Cardiac muscle cell (in vitro differentiated cells and primary cell): ENCODE measurements around the gene C19orf33. TPM values are rescaled to one million over a fixed set of nuclear protein-coding genes. Genes with fewer than 3 reads are reported as not detected.
A peak's percentile ranks its signal among the peaks of the same experiment; 100 is the strongest.

ENCODE experiments used
- DNase-seq, 2 donors: peaks; one replicate each; pipeline versions ENCODE4 v3.0.0 to v3.0.0-alpha.2; 2010 to 2017; ENCODE audit warnings: low read depth in 1 of 2, low spot score in 1 of 2
- H3K27ac ChIP-seq: fragments of 200-600 bp; sonication (generic); 2 replicates; pipeline ENCODE4 v1.5.1; 2016
- H3K27me3 ChIP-seq: fragments of 200-600 bp; sonication (generic); 2 replicates; pipeline ENCODE4 v1.6.0; 2016; ENCODE audit warnings: control low read depth
- H3K36me3 ChIP-seq: fragments of 200-600 bp; sonication (generic); 2 replicates; pipeline ENCODE4 v1.5.1; 2016; ENCODE audit warnings: control low read depth
- H3K4me1 ChIP-seq: fragments of 200-600 bp; sonication (generic); 2 replicates; pipeline ENCODE4 v1.8.1; 2017; ENCODE audit warnings: low read depth, mild to moderate bottlenecking, mixed run types
- H3K4me3 ChIP-seq: fragments of 200-600 bp; sonication (generic); 2 replicates; pipeline ENCODE4 v1.5.1; 2016; ENCODE audit warnings: mild to moderate bottlenecking
- H3K9me3 ChIP-seq: fragments of 200-600 bp; sonication (generic); 2 replicates; pipeline ENCODE4 v1.5.1; 2017; ENCODE audit warnings: low read depth, mild to moderate bottlenecking, control low read depth
- CTCF ChIP-seq: IDR thresholded peaks from 2 replicates; pipeline ENCODE4 v1.5.1; 2012; ENCODE audit warnings: low read depth, mild to moderate bottlenecking, low read length
- polyA plus RNA-seq: library from polyadenylated mRNA; unstranded; fragments of >200 nt; fragmentation: Nextera tagmentation; extraction: Ambion mirVana; gene quantifications from 2 replicates; pipeline ENCODE4 v1.2.1, GENCODE V29; 2016
- total RNA-seq: library from RNA; depleted of rRNA; stranded (reverse); fragments of >200 nt; gene quantifications from 2 replicates; pipeline ENCODE4 v1.2.3, GENCODE V29; 2016

Gene C19orf33
- total and polyA plus RNA-seq, 2 experiments from 2014 or later = 0.77 to 2.7 TPM

DNA sequence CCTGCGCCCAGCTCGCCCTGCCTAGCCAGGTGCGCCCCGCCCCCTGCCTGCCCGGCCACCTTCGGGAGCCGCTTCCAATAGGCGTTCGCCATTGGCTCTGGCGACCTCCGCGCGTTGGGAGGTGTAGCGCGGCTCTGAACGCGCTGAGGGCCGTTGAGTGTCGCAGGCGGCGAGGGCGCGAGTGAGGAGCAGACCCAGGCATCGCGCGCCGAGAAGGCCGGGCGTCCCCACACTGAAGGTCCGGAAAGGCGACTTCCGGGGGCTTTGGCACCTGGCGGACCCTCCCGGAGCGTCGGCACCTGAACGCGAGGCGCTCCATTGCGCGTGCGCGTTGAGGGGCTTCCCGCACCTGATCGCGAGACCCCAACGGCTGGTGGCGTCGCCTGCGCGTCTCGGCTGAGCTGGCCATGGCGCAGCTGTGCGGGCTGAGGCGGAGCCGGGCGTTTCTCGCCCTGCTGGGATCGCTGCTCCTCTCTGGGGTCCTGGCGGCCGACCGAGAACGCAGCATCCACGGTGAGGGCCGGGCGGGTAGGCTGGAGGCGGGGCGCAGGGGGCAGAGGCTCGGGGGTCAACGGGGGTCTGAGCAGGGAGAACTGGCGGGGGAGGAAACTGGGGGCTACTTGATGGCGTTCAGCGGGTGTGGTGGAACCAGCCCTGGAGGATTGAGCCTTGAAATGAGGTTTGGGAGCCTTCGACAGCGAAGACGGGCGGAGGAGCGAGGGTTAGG is 39.4 kb upstream of the C19orf33 start, which contains the start of gene SPINT2:
SPINT2 (plus strand) TSS at position 88 of the 727 bp plus-strand sequence; CDS start at position 408, 320 bp downstream.
- no peaks in the 10 kb centered on the region for H3K9me3 ChIP-seq
- peaks cover 29% of the 10 kb centered on the region for H3K4me1 ChIP-seq
- peak within 1 kb of the TSS; percentile 87 for H3K27ac ChIP-seq
- peak within 1 kb of the TSS; percentile 49 for H3K4me3 ChIP-seq
- TF ChIP-seq CTCF = no peak
- peak in 1 of 2 donors; percentile 89 for DNase-seq
- H3K36me3 ChIP-seq = no peaks in the 10 kb centered on the region
- no peaks in the 10 kb centered on the region for H3K27me3 ChIP-seq

DNA sequence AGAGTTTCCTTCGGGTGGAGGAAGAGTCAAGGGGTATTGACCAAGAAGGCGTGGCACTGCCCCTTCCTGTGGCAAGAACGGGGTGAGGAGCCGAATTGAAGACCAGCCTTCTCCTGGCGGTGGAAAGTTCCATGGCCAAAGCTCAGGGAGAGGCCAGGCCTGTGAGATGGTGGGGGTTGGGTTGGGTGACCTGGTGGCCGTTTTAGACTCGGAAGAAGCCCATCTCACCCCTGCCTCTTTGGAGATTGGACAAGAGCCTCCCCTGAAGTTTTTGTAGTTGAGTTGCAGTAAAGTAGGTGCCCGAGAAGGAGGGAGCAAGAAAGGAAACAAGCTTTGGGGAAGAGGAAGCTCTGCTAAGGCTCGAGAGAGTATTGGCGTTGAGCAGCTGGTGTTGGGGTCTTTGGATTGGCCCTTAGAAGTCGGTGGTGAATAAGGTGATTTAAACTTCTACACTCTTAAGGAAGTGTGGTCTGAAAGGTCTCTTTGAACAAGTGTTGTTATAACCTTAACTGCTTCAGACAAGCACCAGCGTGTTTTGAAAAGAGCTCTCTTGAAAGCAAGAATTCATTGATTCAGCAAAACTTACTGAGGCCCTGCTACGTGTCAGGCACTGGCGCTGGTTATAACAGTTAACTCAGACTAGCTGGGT is 38.7 kb upstream of the C19orf33 start:
- Histone ChIP-seq H3K27me3 (no peaks in the 10 kb centered on the region), H3K4me1 (peaks cover 36% of the 10 kb centered on the region), H3K36me3 (no peaks in the 10 kb centered on the region), H3K4me3 (peak overlapping the region; percentile 49), H3K9me3 (no peaks in the 10 kb centered on the region), H3K27ac (peak overlapping the region; percentile 87)
- DNase-seq = peak in 1 of 2 donors; percentile 30
- no peak for TF ChIP-seq CTCF

- TF ChIP-seq CTCF = no peak
- Histone ChIP-seq H3K27me3 (no peaks in the 10 kb centered on the region), H3K4me1 (peaks cover 41% of the 10 kb centered on the region), H3K27ac (peak overlapping the region; percentile 87), H3K36me3 (no peaks in the 10 kb centered on the region), H3K9me3 (no peaks in the 10 kb centered on the region), H3K4me3 (peak overlapping the region; percentile 49)
- DNase-seq = no peak
These were observed 38.1 kb upstream of the C19orf33 start for GRCh38 chr19:38265921-38266429.

DNA sequence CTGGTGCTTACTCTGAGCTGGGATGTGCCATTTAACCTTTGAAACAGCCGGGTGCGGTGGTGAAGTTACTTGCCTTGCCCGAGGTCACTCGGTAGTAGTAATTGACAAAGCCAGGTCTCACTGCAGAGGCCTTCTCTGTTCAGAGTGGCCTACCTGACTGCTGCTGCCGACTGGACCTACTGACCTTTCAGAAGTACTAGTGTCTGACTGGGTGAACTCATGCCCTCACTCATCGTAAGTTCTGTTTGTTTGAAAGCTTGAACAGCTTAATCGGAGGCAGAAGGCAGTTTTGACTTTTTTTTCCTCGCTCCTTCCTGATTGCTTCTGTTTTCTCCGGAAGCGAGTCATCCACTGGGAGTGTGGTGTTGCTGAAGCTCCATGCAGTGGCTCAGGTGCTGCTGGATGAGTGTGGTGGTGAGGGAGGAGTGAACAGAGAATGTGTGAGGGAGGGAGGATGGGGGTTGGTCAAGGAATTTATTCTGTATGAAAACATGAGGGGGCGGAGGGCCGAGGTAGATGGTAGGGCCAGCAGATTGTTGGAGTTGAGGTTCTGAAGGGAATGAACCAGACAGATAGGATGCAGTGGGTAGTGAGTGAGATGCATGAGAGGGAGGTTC is 37.0 kb upstream of the C19orf33 start:
- Histone ChIP-seq H3K9me3 (no peaks in the 10 kb centered on the region), H3K4me3 (no peak overlapping the region), H3K27me3 (no peaks in the 10 kb centered on the region), H3K4me1 (peaks cover 41% of the 10 kb centered on the region), H3K27ac (peak overlapping the region; percentile 74), H3K36me3 (no peaks in the 10 kb centered on the region)
- DNase-seq = peak in 1 of 2 donors; percentile 55
- no peak for TF ChIP-seq CTCF

GRCh38 chr19:38267761-38268483 is 36.1 kb upstream of the C19orf33 start:
- TF ChIP-seq CTCF = no peak
- peak overlapping the region; percentile 74 for H3K27ac ChIP-seq
- H3K36me3 ChIP-seq = no peaks in the 10 kb centered on the region
- no peak for DNase-seq
- H3K27me3 ChIP-seq = no peaks in the 10 kb centered on the region
- H3K4me1 ChIP-seq = peaks cover 41% of the 10 kb centered on the region
- H3K9me3 ChIP-seq = no peaks in the 10 kb centered on the region
- no peak overlapping the region for H3K4me3 ChIP-seq
